B cell (primary cell): ENCODE measurements around the gene C1orf115. TPM values are rescaled to one million over a fixed set of nuclear protein-coding genes. Genes with fewer than 3 reads are reported as not detected.
"Not testable (repeated sequence)": the region's sequence is repeated elsewhere in the genome, so short reads cannot be mapped to it uniquely, and the experiment has no call there.

Experiments used
- ATAC-seq: fragments of 200-7000 bp; cut with Tn5 transposase; one replicate; pipeline ENCODE4 v1.10.0; 2021; ENCODE audit warnings: low read depth, mild to moderate bottlenecking, moderate number of reproducible peaks, moderate library complexity
- CTCF ChIA-PET: fragments of 350-600 bp; sonication (Branson Sonifier 250); formaldehyde crosslinking; loops from one replicate; lab custom pipeline; 2021; ENCODE audit warnings: antibody characterized with exemption, inconsistent platforms; lab: Charles Lee
- POLR2A ChIA-PET: fragments of 350-600 bp; sonication (Branson Sonifier 250); formaldehyde crosslinking; loops from one replicate; lab custom pipeline; 2021; ENCODE audit warnings: antibody characterized with exemption; lab: Charles Lee
- DNase-seq: peaks from one replicate; pipeline ENCODE4 v3.0.0; 2013
- H2AFZ ChIP-seq: 2 replicates; pipeline ENCODE4 v1.6.1; 2012; ENCODE audit warnings: mild to moderate bottlenecking, low read depth, low read length; ENCODE audit not compliant: insufficient read depth, poor library complexity, severe bottlenecking
- H3K27ac ChIP-seq, 2 donors: 1 replicate in 1 of 2; 2 replicates in 1 of 2; pipeline ENCODE4 v1.5.1; 2012 to 2013; ENCODE audit warnings: low read length in 2 of 2, mild to moderate bottlenecking in 2 of 2, moderate library complexity in 1 of 2
- H3K27me3 ChIP-seq, 4 experiments: fragments of 200-600 bp in 1 of 4; sonication (generic) in 1 of 4; replicated peaks in 1 of 4; 1 replicate in 2 of 4; 2 replicates in 2 of 4; pipeline versions ENCODE4 v1.6.1 to v1.7.0; 2013 to 2016; ENCODE audit warnings: low read length in 3 of 4, mild to moderate bottlenecking in 2 of 4, mixed read lengths in 1 of 4, moderate library complexity in 1 of 4; ENCODE audit not compliant: insufficient read depth in 4 of 4, control insufficient read depth in 3 of 4; ENCODE audit errors: control extremely low read depth in 1 of 4
- H3K36me3 ChIP-seq, 2 experiments: replicated peaks in 1 of 2; 1 replicate in 1 of 2; 2 replicates in 1 of 2; pipeline versions ENCODE4 v1.6.1 to v1.7.1; 2013; ENCODE audit warnings: low read length in 1 of 2; ENCODE audit not compliant: insufficient read depth in 2 of 2, control insufficient read depth in 1 of 2; ENCODE audit errors: control extremely low read depth in 1 of 2, extremely low read depth in 1 of 2
- H3K4me1 ChIP-seq, 2 donors: fragments of 200-600 bp in 1 of 2; sonication (generic) in 1 of 2; 1 replicate in 1 of 2; 2 replicates in 1 of 2; pipeline versions ENCODE4 v1.5.1 to v1.6.1; 2013 to 2017; ENCODE audit warnings: low read length in 2 of 2; ENCODE audit not compliant: control insufficient read depth in 2 of 2, insufficient read depth in 2 of 2
- H3K4me2 ChIP-seq: replicated peaks from 2 replicates; pipeline ENCODE3; 2012; ENCODE audit warnings: mild to moderate bottlenecking, low read depth, low read length; ENCODE audit not compliant: poor library complexity, severe bottlenecking
- H3K4me3 ChIP-seq, 5 experiments: fragments of 200-600 bp in 1 of 5; sonication (generic) in 1 of 5; 1 replicate in 3 of 5; 2 replicates in 2 of 5; pipeline versions ENCODE4 v1.5.1 to v1.7.0; 2011 to 2016; ENCODE audit warnings: low read length in 4 of 5, mild to moderate bottlenecking in 4 of 5, low read depth in 2 of 5, control low read depth in 1 of 5, moderate library complexity in 1 of 5; ENCODE audit not compliant: insufficient read depth in 1 of 5; ENCODE audit errors: control extremely low read depth in 1 of 5, extremely low read depth in 1 of 5
- H3K79me2 ChIP-seq: fragments of 200-600 bp; sonication (generic); one replicate; pipeline ENCODE4 v1.6.0; 2016; ENCODE audit warnings: low read length; ENCODE audit not compliant: control insufficient read depth, insufficient read depth
- H3K9ac ChIP-seq: fragments of 200-600 bp; sonication (generic); 2 replicates; pipeline ENCODE4 v1.6.1; 2017; ENCODE audit warnings: mild to moderate bottlenecking, low read length, moderate library complexity
- H3K9me3 ChIP-seq, 3 donors: one replicate each; pipeline versions ENCODE4 v1.6.1 to v1.7.1; 2013; ENCODE audit warnings: low read length in 2 of 3; ENCODE audit not compliant: control insufficient read depth in 2 of 3, insufficient read depth in 1 of 3; ENCODE audit errors: control extremely low read depth in 1 of 3
- H4K20me1 ChIP-seq: 2 replicates; pipeline ENCODE4 v1.6.0; 2012; ENCODE audit warnings: mild to moderate bottlenecking, low read length; ENCODE audit not compliant: insufficient read depth, control insufficient read depth, poor library complexity, severe bottlenecking
- H3K27ac Mint-ChIP-seq: one replicate; pipeline ENCODE4 v1.8.0; 2021; ENCODE audit warnings: mixed read lengths
- H3K27me3 Mint-ChIP-seq: one replicate; pipeline ENCODE4 v1.8.0; 2021; ENCODE audit warnings: mixed read lengths
- H3K4me1 Mint-ChIP-seq: one replicate; pipeline ENCODE4 v1.8.0; 2021; ENCODE audit warnings: mixed read lengths
- H3K4me3 Mint-ChIP-seq: one replicate; pipeline ENCODE4 v1.8.0; 2021; ENCODE audit warnings: mixed read lengths
- H3K9me3 Mint-ChIP-seq: one replicate; pipeline ENCODE4 v1.8.0; 2022; ENCODE audit warnings: mixed read lengths; ENCODE audit not compliant: insufficient read depth
- CTCF ChIP-seq: fragments of 200-600 bp; IDR thresholded peaks from one replicate; pipeline ENCODE4 v1.8.0; 2022; ENCODE audit warnings: antibody characterized with exemption, mild to moderate bottlenecking
- EZH2 ChIP-seq: IDR thresholded peaks from 2 replicates; pipeline ENCODE4 v1.6.1; 2012; ENCODE audit warnings: borderline replicate concordance, low read depth, mild to moderate bottlenecking, moderate library complexity, low read length; ENCODE audit not compliant: insufficient read depth, poor library complexity, severe bottlenecking
- WGBS: methylation state at CpG from one replicate; pipeline ENCODE4 v1.1.5; 2013; ENCODE audit warnings: missing lambda C conversion rate; ENCODE audit not compliant: insufficient coverage; 5-methylcytosine and 5-hydroxymethylcytosine counted together
- intact Hi-C: fragments of 100-400 bp; cut with micrococcal nuclease; formaldehyde crosslinking; loops from one replicate; pipeline ENCODE4 v1.10.0; 2022
- polyA plus RNA-seq: library from polyadenylated mRNA; depleted of rRNA; stranded (reverse); fragments of >200 nt; gene quantifications from 2 replicates; pipeline ENCODE4 v1.2.3, GENCODE V29; 2012
- total RNA-seq, 2 donors: library from RNA; stranded (reverse); fragments of 120-200 nt in 1 of 2; gene quantifications; 1 replicate in 1 of 2; 2 replicates in 1 of 2; pipeline versions ENCODE4 v1.2.3 to v1.2.4, GENCODE V29; 2013 to 2022

Gene C1orf115
- total and polyA plus RNA-seq, 2 donors (not counting 1 experiment from before 2014, with no cell fraction given), result 6.4 to 19.5 TPM

- DNase-seq, result no peak
- Mint-ChIP-seq H3K4me1 (peaks cover 3% of the 10 kb centered on the region), H3K9me3 (no peaks in the 10 kb centered on the region), H3K27me3 (peaks cover 3% of the 10 kb centered on the region), H3K4me3 (no peak overlapping the region), H3K27ac (no peak overlapping the region)
- H3K79me2 ChIP-seq, result no peaks in the 10 kb centered on the region
- intact Hi-C loops, result no loop called here
- H3K4me3 ChIP-seq, result no peak overlapping the region
- TF ChIP-seq CTCF, result no peak
- TF ChIP-seq EZH2, result no peak
- H3K4me2 ChIP-seq, result no peak overlapping the region
- H2AFZ ChIP-seq, result peak overlapping the region; percentile 19
- H3K9me3 ChIP-seq, result no peaks in the 10 kb centered on the region
- H3K36me3 ChIP-seq, result no peaks in the 10 kb centered on the region
- CTCF ChIA-PET, result interaction anchor here (0.7 to 4.9 kb wide), 14 partner anchors 10 to 459 kb away, joined by 3 to 65 read pairs (median 3); no protein-coding TSS in a partner anchor
- no peaks in the 10 kb centered on the region for H3K27me3 ChIP-seq
- H3K27ac ChIP-seq, result no peak overlapping the region
- POLR2A ChIA-PET, result interaction anchor here (0.7 kb wide), 1 partner anchor 95 kb away, joined by 9 read pairs; no protein-coding TSS in a partner anchor
- no peak for ATAC-seq
- no peaks in the 10 kb centered on the region for H4K20me1 ChIP-seq
- WGBS, result no CpG with 5 or more reads among the region's 10 CpGs
- no peak overlapping the region for H3K9ac ChIP-seq
- H3K4me1 ChIP-seq, result peaks cover 0 to 3% of the 10 kb centered on the region in 2 donors
Measured at GRCh38 chr1:220681220-220681880, 8.8 kb upstream of the C1orf115 start.

GRCh38 chr1:220682901-220683576, 7.1 kb upstream of the C1orf115 start:
- WGBS, result 93% methylated on average over 14 of the region's 17 CpGs
- Histone ChIP-seq H3K4me2 (no peak overlapping the region), H2AFZ (no peak overlapping the region), H3K4me3 (no peak overlapping the region), H3K9me3 (no peaks in the 10 kb centered on the region), H3K9ac (no peak overlapping the region), H3K36me3 (no peaks in the 10 kb centered on the region), H4K20me1 (no peaks in the 10 kb centered on the region), H3K4me1 (peaks cover 0 to 3% of the 10 kb centered on the region in 2 donors), H3K27ac (no peak overlapping the region), H3K79me2 (no peaks in the 10 kb centered on the region), H3K27me3 (no peaks in the 10 kb centered on the region)
- no peaks in the 10 kb centered on the region for H3K9me3 Mint-ChIP-seq
- ChIA-PET CTCF (interaction anchor here (3.1 to 4.2 kb wide), 2 partner anchors 50 to 93 kb away, joined by 15 to 22 read pairs; no protein-coding TSS in a partner anchor), POLR2A (no interaction called here)
- TF ChIP-seq CTCF, result no peak
- no peak for TF ChIP-seq EZH2
- DNase-seq, result no peak
- intact Hi-C loops, result no loop called here
- H3K4me3 Mint-ChIP-seq, result no peak overlapping the region
- no peak overlapping the region for H3K27ac Mint-ChIP-seq
- peaks cover 3% of the 10 kb centered on the region for H3K27me3 Mint-ChIP-seq
- peaks cover 3% of the 10 kb centered on the region for H3K4me1 Mint-ChIP-seq
- no peak for ATAC-seq

- H3K9ac ChIP-seq, DNase-seq, ATAC-seq, H3K27ac Mint-ChIP-seq, H3K79me2 ChIP-seq, H3K4me3 ChIP-seq, H3K36me3 ChIP-seq, H3K4me1 Mint-ChIP-seq, H3K27me3 ChIP-seq, POLR2A ChIA-PET, H3K4me3 Mint-ChIP-seq, H3K9me3 ChIP-seq, H3K27me3 Mint-ChIP-seq, H2AFZ ChIP-seq, H3K4me1 ChIP-seq, H4K20me1 ChIP-seq, intact Hi-C loops, H3K4me2 ChIP-seq, H3K9me3 Mint-ChIP-seq, H3K27ac ChIP-seq: not testable (repeated sequence)
- WGBS, result 95% methylated on average over 7 of the region's 12 CpGs
- CTCF ChIA-PET, result interaction anchor here (3.1 to 4.2 kb wide), 2 partner anchors 49 to 92 kb away, joined by 15 to 22 read pairs; no protein-coding TSS in a partner anchor
Measured at GRCh38 chr1:220683716-220684115, 6.4 kb upstream of the C1orf115 start.
